IMR-90 (cell line): ENCODE results near the gene KCNQ1. TPM values are rescaled to one million over a fixed set of nuclear protein-coding genes. Genes with fewer than 3 reads are reported as not detected.

Source experiments
- ATAC-seq: fragments of 200-7000 bp; cut with Tn5 transposase; 2 replicates; pipeline ENCODE4 v1.9.1; 2020; ENCODE audit warnings: low read depth, mild to moderate bottlenecking, moderate library complexity
- BruUV-seq: library from RNA; stranded (reverse); fragments of 400-500 nt; replicated peaks from 2 replicates; lab custom pipeline; 2021; lab: Mats Ljungman, UMichigan
- CTCF ChIA-PET: fragments of 300-600 bp; formaldehyde crosslinking; extraction: SDS; loops from one replicate; lab custom pipeline; 2021; ENCODE audit warnings: antibody characterized with exemption; lab: Yijun Ruan, JAX
- POLR2A ChIA-PET: fragments of 300-600 bp; sonication (Branson Sonifier 250); formaldehyde crosslinking; loops from one replicate; lab custom pipeline; 2022; ENCODE audit warnings: antibody characterized with exemption; ENCODE audit not compliant: unreplicated experiment; lab: Charles Lee
- DNase-seq: peaks from one replicate; pipeline ENCODE4 v3.0.0; 2013
- H2AFZ ChIP-seq: replicated peaks from 2 replicates; pipeline ENCODE3; 2013; ENCODE audit warnings: low read length, mild to moderate bottlenecking; ENCODE audit not compliant: poor library complexity
- H2AK5ac ChIP-seq: 2 replicates; pipeline ENCODE4 v1.6.1; 2013; ENCODE audit warnings: low read depth, low read length, inconsistent platforms
- H2AK9ac ChIP-seq: replicated peaks from 2 replicates; pipeline ENCODE3; 2013; ENCODE audit warnings: mild to moderate bottlenecking, low read depth, low read length, moderate library complexity; ENCODE audit not compliant: poor library complexity
- H2BK120ac ChIP-seq: 2 replicates; pipeline ENCODE4 v1.6.1; 2013; ENCODE audit warnings: low read depth, low read length, inconsistent platforms
- H2BK15ac ChIP-seq: 3 replicates; pipeline ENCODE4 v1.6.1; 2013; ENCODE audit warnings: low read depth, low read length, inconsistent platforms
- H2BK20ac ChIP-seq: 2 replicates; pipeline ENCODE4 v1.6.1; 2013; ENCODE audit warnings: low read depth, mild to moderate bottlenecking, inconsistent platforms, low read length, moderate library complexity
- H2BK5ac ChIP-seq: 2 replicates; pipeline ENCODE4 v1.6.1; 2013; ENCODE audit warnings: mild to moderate bottlenecking, low read depth, low read length, inconsistent platforms; ENCODE audit not compliant: poor library complexity, severe bottlenecking
- H3K14ac ChIP-seq: replicated peaks from 2 replicates; pipeline ENCODE4 v1.6.1; 2013; ENCODE audit warnings: low read depth, low read length, inconsistent platforms
- H3K18ac ChIP-seq: 2 replicates; pipeline ENCODE4 v1.6.1; 2013; ENCODE audit warnings: low read depth, low read length, control low read depth
- H3K23ac ChIP-seq: 2 replicates; pipeline ENCODE4 v1.6.1; 2013; ENCODE audit warnings: low read depth, low read length, inconsistent platforms
- H3K27ac ChIP-seq: 2 replicates; pipeline ENCODE4 v1.5.1; 2013; ENCODE audit warnings: mild to moderate bottlenecking, control low read depth, low read length; ENCODE audit not compliant: insufficient read depth
- H3K27me3 ChIP-seq: 2 replicates; pipeline ENCODE4 v1.6.1; 2013; ENCODE audit warnings: low read length; ENCODE audit not compliant: control insufficient read depth, insufficient read depth
- H3K36me3 ChIP-seq: 2 replicates; pipeline ENCODE4 v1.6.1; 2013; ENCODE audit warnings: low read length, mixed read lengths; ENCODE audit not compliant: control insufficient read depth, insufficient read depth
- H3K4ac ChIP-seq: 2 replicates; pipeline ENCODE4 v1.6.1; 2013; ENCODE audit warnings: low read depth, low read length, inconsistent platforms
- H3K4me1 ChIP-seq: 2 replicates; pipeline ENCODE4 v1.6.1; 2013; ENCODE audit warnings: low read length, mixed read lengths; ENCODE audit not compliant: control insufficient read depth, insufficient read depth
- H3K4me2 ChIP-seq: 2 replicates; pipeline ENCODE4 v1.6.1; 2013; ENCODE audit warnings: low read depth, mild to moderate bottlenecking, control low read depth, low read length, moderate library complexity
- H3K4me3 ChIP-seq: 2 replicates; pipeline ENCODE4 v1.5.1; 2013; ENCODE audit warnings: low read depth, mild to moderate bottlenecking, control low read depth, low read length, moderate library complexity; ENCODE audit not compliant: insufficient read depth
- H3K56ac ChIP-seq: 2 replicates; pipeline ENCODE4 v1.6.1; 2013; ENCODE audit warnings: low read length, inconsistent platforms; ENCODE audit not compliant: insufficient read depth; ENCODE audit errors: extremely low read depth
- H3K79me1 ChIP-seq, 2 experiments: 2 replicates each; pipeline ENCODE4 v1.6.1; 2013; ENCODE audit warnings: low read length in 2 of 2, inconsistent platforms in 1 of 2, low read depth in 1 of 2
- H3K9ac ChIP-seq: 2 replicates; pipeline ENCODE4 v1.6.1; 2013; ENCODE audit warnings: low read depth, low read length, control low read depth
- H3K9me1 ChIP-seq: 2 replicates; pipeline ENCODE4 v1.6.1; 2013; ENCODE audit warnings: low read length, inconsistent platforms; ENCODE audit not compliant: insufficient read depth
- H3K9me3 ChIP-seq: 2 replicates; pipeline ENCODE4 v1.6.1; 2013; ENCODE audit warnings: low read length; ENCODE audit not compliant: control insufficient read depth, insufficient read depth
- H4K20me1 ChIP-seq: 2 replicates; pipeline ENCODE4 v1.6.1; 2013; ENCODE audit warnings: low read length, inconsistent platforms; ENCODE audit not compliant: insufficient read depth
- H4K5ac ChIP-seq: 2 replicates; pipeline ENCODE4 v1.6.1; 2013; ENCODE audit warnings: mild to moderate bottlenecking, low read depth, low read length, control low read depth
- H4K8ac ChIP-seq, 2 experiments: 2 replicates each; pipeline ENCODE4 v1.6.1; 2013; ENCODE audit warnings: low read depth in 2 of 2, low read length in 2 of 2, control low read depth in 1 of 2, inconsistent platforms in 1 of 2
- H4K91ac ChIP-seq: 2 replicates; pipeline ENCODE4 v1.6.1; 2013; ENCODE audit warnings: low read depth, low read length, inconsistent platforms; ENCODE audit not compliant: insufficient read depth
- BHLHE40 ChIP-seq: fragments of 150-350 bp; IDR thresholded peaks from 2 replicates; pipeline ENCODE4 v1.6.1; 2016; ENCODE audit warnings: mild to moderate bottlenecking, low read depth, low read length
- CEBPB ChIP-seq: IDR thresholded peaks from 2 replicates; pipeline ENCODE4 v1.6.1; 2012; ENCODE audit warnings: low read depth, low read length, improper control_type of control experiment
- CHD1 ChIP-seq: IDR thresholded peaks from 2 replicates; pipeline ENCODE4 v1.6.1; 2012; ENCODE audit warnings: low read depth, low read length, improper control_type of control experiment
- CTCF ChIP-seq: conservative IDR thresholded peaks from 2 replicates; pipeline ENCODE4 v1.5.1; 2012; ENCODE audit warnings: mild to moderate bottlenecking, low read depth, low read length, improper control_type of control experiment
- FOS ChIP-seq: fragments of 150-350 bp; IDR thresholded peaks from 2 replicates; pipeline ENCODE4 v1.6.1; 2016; ENCODE audit warnings: low read depth, low read length
- MAFK ChIP-seq: IDR thresholded peaks from 2 replicates; pipeline ENCODE4 v1.6.1; 2012; ENCODE audit warnings: low read depth, low read length, improper control_type of control experiment
- MAZ ChIP-seq: IDR thresholded peaks from 2 replicates; pipeline ENCODE4 v1.6.1; 2012; ENCODE audit warnings: low read depth, mild to moderate bottlenecking, low read length, improper control_type of control experiment, moderate library complexity, borderline replicate concordance
- MXI1 ChIP-seq: IDR thresholded peaks from 2 replicates; pipeline ENCODE4 v1.6.1; 2012; ENCODE audit warnings: low read depth, mild to moderate bottlenecking, low read length, moderate library complexity, borderline replicate concordance
- NFE2L2 ChIP-seq: fragments of 150-350 bp; IDR thresholded peaks from 2 replicates; pipeline ENCODE4 v1.6.1; 2016; ENCODE audit warnings: low read depth, mild to moderate bottlenecking, low read length
- POLR2A ChIP-seq: IDR thresholded peaks from 2 replicates; pipeline ENCODE4 v1.6.1; 2012; ENCODE audit warnings: mild to moderate bottlenecking, low read depth, low read length
- RAD21 ChIP-seq: IDR thresholded peaks from 2 replicates; pipeline ENCODE4 v1.6.1; 2012; ENCODE audit warnings: low read length, improper control_type of control experiment
- RCOR1 ChIP-seq: IDR thresholded peaks from 2 replicates; pipeline ENCODE4 v1.6.1; 2012; ENCODE audit warnings: mild to moderate bottlenecking, low read length, improper control_type of control experiment; ENCODE audit not compliant: insufficient replicate concordance
- RFX5 ChIP-seq: IDR thresholded peaks from 2 replicates; pipeline ENCODE4 v1.8.0; 2012; ENCODE audit warnings: low read depth, mild to moderate bottlenecking, low read length, moderate library complexity
- SMC3 ChIP-seq: fragments of 150-350 bp; IDR thresholded peaks from 2 replicates; pipeline ENCODE4 v1.6.1; 2016; ENCODE audit warnings: low read depth, mild to moderate bottlenecking, antibody characterized with exemption, low read length, moderate library complexity
- USF2 ChIP-seq: fragments of 150-350 bp; IDR thresholded peaks from 2 replicates; pipeline ENCODE4 v1.6.1; 2017; ENCODE audit warnings: mild to moderate bottlenecking, antibody characterized with exemption, low read length, low read depth
- WGBS, 2 experiments: methylation state at CpG; one replicate each; pipeline versions ENCODE4 v1.1.5 to v1.1.7; 2013; ENCODE audit warnings: missing lambda C conversion rate in 2 of 2; ENCODE audit not compliant: insufficient read length in 1 of 2; ENCODE audit errors: extremely low coverage in 2 of 2; 5-methylcytosine and 5-hydroxymethylcytosine counted together
- dilution Hi-C: fragments of 300-500 bp; cut with HindIII; formaldehyde crosslinking; loops from one replicate; pipeline ENCODE4 v1.14.3; 2018; ENCODE audit warnings: low sequenced_read_pairs; ENCODE audit not compliant: unreplicated experiment
- in situ Hi-C: fragments of 300-500 bp; cut with MboI; formaldehyde crosslinking; loops from 3 replicates; pipeline ENCODE4 v1.14.3; 2019; ENCODE audit warnings: low sequenced_read_pairs, inconsistent platforms, mixed read lengths
- intact Hi-C: fragments of 100-400 bp; cut with micrococcal nuclease; formaldehyde crosslinking; loops from 2 replicates; pipeline ENCODE4 v1.10.0; 2022
- polyA plus RNA-seq, 3 experiments: library from polyadenylated mRNA; depleted of rRNA; stranded (reverse); fragments of >200 nt; gene quantifications; 2 replicates each; pipeline ENCODE4 v1.2.3, GENCODE V29; 2012; ENCODE audit warnings: low replicate concordance in 1 of 3
- total RNA-seq: library from RNA; depleted of rRNA; stranded (reverse); fragments of >200 nt; gene quantifications from 2 replicates; pipeline ENCODE4 v1.2.3, GENCODE V29; 2012
- TF ChIP-seq, protein P1 (sequence below): fragments of 150-350 bp; IDR thresholded peaks from 2 replicates; pipeline ENCODE4 v1.6.1; 2016; ENCODE audit warnings: low read depth, mild to moderate bottlenecking, low read length, moderate library complexity, borderline replicate concordance

The KCNQ1 gene
- total and polyA plus RNA-seq, 2 of the 4 experiments (the other 2 are of a cell fraction): 0.07 TPM; not detected in 1

GRCh38 chr11:2847561-2847960 is 402.8 kb downstream of the KCNQ1 start:
- no peak overlapping the region for H3K4ac ChIP-seq
- H3K9me1 ChIP-seq: no peaks in the 10 kb centered on the region
- no peak overlapping the region for H3K27ac ChIP-seq
- TF ChIP-seq RFX5: no peak
- TF ChIP-seq, protein P1, sequence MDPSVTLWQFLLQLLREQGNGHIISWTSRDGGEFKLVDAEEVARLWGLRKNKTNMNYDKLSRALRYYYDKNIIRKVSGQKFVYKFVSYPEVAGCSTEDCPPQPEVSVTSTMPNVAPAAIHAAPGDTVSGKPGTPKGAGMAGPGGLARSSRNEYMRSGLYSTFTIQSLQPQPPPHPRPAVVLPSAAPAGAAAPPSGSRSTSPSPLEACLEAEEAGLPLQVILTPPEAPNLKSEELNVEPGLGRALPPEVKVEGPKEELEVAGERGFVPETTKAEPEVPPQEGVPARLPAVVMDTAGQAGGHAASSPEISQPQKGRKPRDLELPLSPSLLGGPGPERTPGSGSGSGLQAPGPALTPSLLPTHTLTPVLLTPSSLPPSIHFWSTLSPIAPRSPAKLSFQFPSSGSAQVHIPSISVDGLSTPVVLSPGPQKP: no peak
- TF ChIP-seq RAD21: no peak
- TF ChIP-seq BHLHE40: no peak
- no peak for TF ChIP-seq CEBPB
- no peak for TF ChIP-seq NFE2L2
- TF ChIP-seq MAZ: no peak
- no peak for TF ChIP-seq POLR2A
- no peak for TF ChIP-seq CTCF
- no peak for TF ChIP-seq RCOR1
- no peak for TF ChIP-seq MXI1
- TF ChIP-seq CHD1: no peak
- no peak for TF ChIP-seq SMC3
- no peak for TF ChIP-seq USF2
- no peak for TF ChIP-seq MAFK
- no peak for TF ChIP-seq FOS
- no peak overlapping the region for H3K14ac ChIP-seq
- dilution Hi-C loops (no loop called here), in situ Hi-C loops (no loop called here), intact Hi-C loops (no loop called here)
- H4K20me1 ChIP-seq: no peaks in the 10 kb centered on the region; the same call in 1 of the 2 replicates
- no peak overlapping the region for H3K4me3 ChIP-seq
- no peak overlapping the region for H3K23ac ChIP-seq
- H2AFZ ChIP-seq: no peak overlapping the region
- H2BK5ac ChIP-seq: no peak overlapping the region
- no peak overlapping the region for H2BK15ac ChIP-seq
- H3K79me1 ChIP-seq: no peaks in the 10 kb centered on the region
- ATAC-seq: no peak
- H3K36me3 ChIP-seq: no peaks in the 10 kb centered on the region
- ChIA-PET POLR2A (no interaction called here), CTCF (no interaction called here)
- no peak overlapping the region for H2AK5ac ChIP-seq
- no peak for DNase-seq
- no peak overlapping the region for H2BK120ac ChIP-seq
- H4K5ac ChIP-seq: no peak overlapping the region
- no peak overlapping the region for H4K8ac ChIP-seq
- H3K4me1 ChIP-seq: no peaks in the 10 kb centered on the region
- 92% methylated on average over 11 of the region's 21 CpGs; no CpG with 5 or more reads in 1 of the 2 experiments for WGBS, 2 experiments
- H2AK9ac ChIP-seq: no peak overlapping the region
- H3K9ac ChIP-seq: no peak overlapping the region
- BruUV-seq: no TSS peak
- H3K4me2 ChIP-seq: no peak overlapping the region
- H3K9me3 ChIP-seq: no peaks in the 10 kb centered on the region
- no peak overlapping the region for H3K18ac ChIP-seq
- peaks cover 19% of the 10 kb centered on the region; the same call in 1 of the 2 replicates for H3K27me3 ChIP-seq
- H2BK20ac ChIP-seq: no peak overlapping the region
- H4K91ac ChIP-seq: no peak overlapping the region
- H3K56ac ChIP-seq: no peak overlapping the region
